A549 (cell line): ENCODE data around the gene MR1.

Experiments
- CTCF ChIP-seq: fragments of >200 bp; sonication (Bioruptor Twin); formaldehyde crosslinking; IDR thresholded peaks from 3 replicates; pipeline ENCODE4 v1.5.1; 2016
- ESRRA ChIP-seq: fragments of 150-350 bp; IDR thresholded peaks from 2 replicates; pipeline ENCODE4 v1.6.1; 2014; ENCODE audit warnings: mild to moderate bottlenecking, low read length, borderline replicate concordance
- HES2 ChIP-seq: fragments of >200 bp; sonication (Bioruptor Twin); formaldehyde crosslinking; IDR thresholded peaks from 2 replicates; pipeline ENCODE4 v1.6.1; 2016
- JUN ChIP-seq, 2 experiments: fragments of >200 bp; sonication (Bioruptor Twin); formaldehyde crosslinking; IDR thresholded peaks; 2 replicates in 1 of 2; 3 replicates in 1 of 2; pipeline ENCODE4 v1.6.1; 2016 to 2017
- KDM1A ChIP-seq: fragments of 200-600 bp; sonication (generic); IDR thresholded peaks from 2 replicates; pipeline ENCODE4 v1.6.1; 2016; ENCODE audit warnings: low read depth, mild to moderate bottlenecking
- MAX ChIP-seq: IDR thresholded peaks from 2 replicates; pipeline ENCODE4 v1.6.1; 2012
- POLR2A ChIP-seq: IDR thresholded peaks from 2 replicates; pipeline ENCODE4 v1.6.1; 2012; ENCODE audit warnings: mild to moderate bottlenecking, low read length
- RAD21 ChIP-seq, 2 experiments: fragments of >200 bp in 1 of 2; sonication (Bioruptor Twin) in 1 of 2; formaldehyde crosslinking in 1 of 2; IDR thresholded peaks in 1 of 2; conservative IDR thresholded peaks in 1 of 2; 2 replicates in 1 of 2; 3 replicates in 1 of 2; pipeline ENCODE4 v1.6.1; 2012 to 2018; ENCODE audit warnings: inconsistent platforms in 1 of 2
- RCOR1 ChIP-seq: fragments of 150-350 bp; IDR thresholded peaks from 2 replicates; pipeline ENCODE4 v1.6.1; 2014; ENCODE audit warnings: antibody characterized with exemption, low read length, low read depth
- RFX5 ChIP-seq: fragments of 450-650 bp; IDR thresholded peaks from 2 replicates; pipeline ENCODE4 v1.7.1; 2014; ENCODE audit warnings: antibody characterized with exemption, mild to moderate bottlenecking, moderate library complexity
- SMC3 ChIP-seq: fragments of >200 bp; sonication (Bioruptor Twin); formaldehyde crosslinking; IDR thresholded peaks from 3 replicates; pipeline ENCODE4 v1.6.1; 2018; ENCODE audit warnings: inconsistent platforms
- SREBF2 ChIP-seq: fragments of 450-650 bp; IDR thresholded peaks from 2 replicates; pipeline ENCODE4 v1.6.1; 2014; ENCODE audit warnings: mild to moderate bottlenecking, moderate library complexity
- TP53 ChIP-seq: fragments of 250-450 bp; sonication (Bioruptor Pico); IDR thresholded peaks from 2 replicates; pipeline ENCODE4 v1.5.0; 2021; ENCODE audit warnings: mild to moderate bottlenecking, moderate library complexity
- USF2 ChIP-seq: fragments of 450-650 bp; IDR thresholded peaks from 2 replicates; pipeline ENCODE4 v1.6.1; 2014; ENCODE audit warnings: antibody characterized with exemption

- no peak for TF ChIP-seq CTCF
- TF ChIP-seq HES2, result no peak
- TF ChIP-seq RFX5, result no peak
- no peak for TF ChIP-seq ESRRA
- TF ChIP-seq POLR2A, result no peak
- TF ChIP-seq MAX, result no peak
- no peak for TF ChIP-seq SREBF2
- TF ChIP-seq RAD21 (conservative IDR thresholded peaks at IDR 0.05 in 1 of 2, IDR thresholded peaks at IDR 0.05 in 1 of 2), result no peak
- no peak for TF ChIP-seq USF2
- TF ChIP-seq RCOR1, result no peak
- no peak for TF ChIP-seq JUN (IDR thresholded peaks at IDR 0.05)
- no peak for TF ChIP-seq TP53
- no peak for TF ChIP-seq KDM1A
- TF ChIP-seq SMC3, result no peak
Measured at GRCh38 chr1:181057079-181057478, 23.3 kb downstream of the MR1 start.
